Measurements from ENCODE around the gene RABGAP1L. TPM values are rescaled to one million over a fixed set of nuclear protein-coding genes. Genes with fewer than 3 reads are reported as not detected.

The RABGAP1L gene
- total RNA-seq, 1 experiment from 2014 or later: 29.3 TPM

- POLR2A ChIA-PET: no interaction called here
Measured at GRCh38 chr1:174825127-174825526, 665.8 kb downstream of the RABGAP1L start.

More at GRCh38 chr1:174825127-174825526, 665.8 kb downstream of the RABGAP1L start:
- ChIA-PET CTCF (no interaction called here), RAD21 (ENCODE audit: low non-redundant PET in 1 of 2, low total read pairs in 2 of 2, uncharacterized antibody in 2 of 2, unreplicated experiment in 2 of 2) (no interaction called here)
- no peak for DNase-seq (ENCODE audit: low read depth, low spot score)
- Histone ChIP-seq H3K36me3 (ENCODE audit: control insufficient read depth in 1 of 2, insufficient read depth in 2 of 2, low read length in 2 of 2) (no peaks in the 10 kb centered on the region), H3K27me3 (ENCODE audit: insufficient read depth, low read length) (no peaks in the 10 kb centered on the region), H3K79me2 (ENCODE audit: insufficient read depth, low read length) (no peaks in the 10 kb centered on the region), H3K4me3 (replicated peaks in 1 of 2; ENCODE audit: low read depth in 1 of 2, low read length in 2 of 2) (no peak overlapping the region), H3K9me2 (ENCODE audit: insufficient read depth) (no peaks in the 10 kb centered on the region), H3K4me2 (ENCODE audit: low read length) (no peak overlapping the region), H2AFZ (ENCODE audit: low read depth, low read length, poor library complexity, severe bottlenecking) (no peak overlapping the region), H3K4me1 (ENCODE audit: control insufficient read depth in 1 of 2, insufficient read depth in 2 of 2, low read length in 2 of 2) (no peaks in the 10 kb centered on the region), H3K9me3 (ENCODE audit: control insufficient read depth in 1 of 2, insufficient read depth in 1 of 2, low read depth in 1 of 2, low read length in 2 of 2) (no peaks in the 10 kb centered on the region), H4K20me1 (ENCODE audit: insufficient read depth) (no peaks in the 10 kb centered on the region), H3K9ac (ENCODE audit: low read length) (no peak overlapping the region), H3K27ac (ENCODE audit: low read depth, low read length) (no peak overlapping the region)
- intact Hi-C loops (cut with micrococcal nuclease): no loop called here
- no peak for ATAC-seq
- no TSS peak for BruUV-seq (replicated peaks)
- TF ChIP-seq JUND (IDR thresholded peaks at IDR 0.05) (no peak), FOSL1 (IDR thresholded peaks at IDR 0.05; ENCODE audit: low read depth) (no peak), ZNF274 (IDR thresholded peaks at IDR 0.05; ENCODE audit: low read depth, low read length) (no peak), SIN3A (IDR thresholded peaks at IDR 0.05; ENCODE audit: low read depth) (no peak), ATF3 (IDR thresholded peaks at IDR 0.05) (no peak), EGR1 (IDR thresholded peaks at IDR 0.05; ENCODE audit: low read depth) (no peak), RAD21 (IDR thresholded peaks at IDR 0.05; ENCODE audit: low read depth) (no peak), CEBPB (IDR thresholded peaks at IDR 0.05; ENCODE audit: low read depth) (no peak)
- TF ChIP-seq, protein P1, sequence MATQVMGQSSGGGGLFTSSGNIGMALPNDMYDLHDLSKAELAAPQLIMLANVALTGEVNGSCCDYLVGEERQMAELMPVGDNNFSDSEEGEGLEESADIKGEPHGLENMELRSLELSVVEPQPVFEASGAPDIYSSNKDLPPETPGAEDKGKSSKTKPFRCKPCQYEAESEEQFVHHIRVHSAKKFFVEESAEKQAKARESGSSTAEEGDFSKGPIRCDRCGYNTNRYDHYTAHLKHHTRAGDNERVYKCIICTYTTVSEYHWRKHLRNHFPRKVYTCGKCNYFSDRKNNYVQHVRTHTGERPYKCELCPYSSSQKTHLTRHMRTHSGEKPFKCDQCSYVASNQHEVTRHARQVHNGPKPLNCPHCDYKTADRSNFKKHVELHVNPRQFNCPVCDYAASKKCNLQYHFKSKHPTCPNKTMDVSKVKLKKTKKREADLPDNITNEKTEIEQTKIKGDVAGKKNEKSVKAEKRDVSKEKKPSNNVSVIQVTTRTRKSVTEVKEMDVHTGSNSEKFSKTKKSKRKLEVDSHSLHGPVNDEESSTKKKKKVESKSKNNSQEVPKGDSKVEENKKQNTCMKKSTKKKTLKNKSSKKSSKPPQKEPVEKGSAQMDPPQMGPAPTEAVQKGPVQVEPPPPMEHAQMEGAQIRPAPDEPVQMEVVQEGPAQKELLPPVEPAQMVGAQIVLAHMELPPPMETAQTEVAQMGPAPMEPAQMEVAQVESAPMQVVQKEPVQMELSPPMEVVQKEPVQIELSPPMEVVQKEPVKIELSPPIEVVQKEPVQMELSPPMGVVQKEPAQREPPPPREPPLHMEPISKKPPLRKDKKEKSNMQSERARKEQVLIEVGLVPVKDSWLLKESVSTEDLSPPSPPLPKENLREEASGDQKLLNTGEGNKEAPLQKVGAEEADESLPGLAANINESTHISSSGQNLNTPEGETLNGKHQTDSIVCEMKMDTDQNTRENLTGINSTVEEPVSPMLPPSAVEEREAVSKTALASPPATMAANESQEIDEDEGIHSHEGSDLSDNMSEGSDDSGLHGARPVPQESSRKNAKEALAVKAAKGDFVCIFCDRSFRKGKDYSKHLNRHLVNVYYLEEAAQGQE (IDR thresholded peaks at IDR 0.05; ENCODE audit: low read depth): no peak
- TF ChIP-seq, protein P2, sequence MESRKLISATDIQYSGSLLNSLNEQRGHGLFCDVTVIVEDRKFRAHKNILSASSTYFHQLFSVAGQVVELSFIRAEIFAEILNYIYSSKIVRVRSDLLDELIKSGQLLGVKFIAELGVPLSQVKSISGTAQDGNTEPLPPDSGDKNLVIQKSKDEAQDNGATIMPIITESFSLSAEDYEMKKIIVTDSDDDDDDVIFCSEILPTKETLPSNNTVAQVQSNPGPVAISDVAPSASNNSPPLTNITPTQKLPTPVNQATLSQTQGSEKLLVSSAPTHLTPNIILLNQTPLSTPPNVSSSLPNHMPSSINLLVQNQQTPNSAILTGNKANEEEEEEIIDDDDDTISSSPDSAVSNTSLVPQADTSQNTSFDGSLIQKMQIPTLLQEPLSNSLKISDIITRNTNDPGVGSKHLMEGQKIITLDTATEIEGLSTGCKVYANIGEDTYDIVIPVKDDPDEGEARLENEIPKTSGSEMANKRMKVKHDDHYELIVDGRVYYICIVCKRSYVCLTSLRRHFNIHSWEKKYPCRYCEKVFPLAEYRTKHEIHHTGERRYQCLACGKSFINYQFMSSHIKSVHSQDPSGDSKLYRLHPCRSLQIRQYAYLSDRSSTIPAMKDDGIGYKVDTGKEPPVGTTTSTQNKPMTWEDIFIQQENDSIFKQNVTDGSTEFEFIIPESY (IDR thresholded peaks at IDR 0.05; ENCODE audit: extremely low read depth, insufficient replicate concordance, low read length): no peak

Data from HCT116 (cell line).